ENCODE results near the gene ATP2C1.

ATP2C1 gene

DNA sequence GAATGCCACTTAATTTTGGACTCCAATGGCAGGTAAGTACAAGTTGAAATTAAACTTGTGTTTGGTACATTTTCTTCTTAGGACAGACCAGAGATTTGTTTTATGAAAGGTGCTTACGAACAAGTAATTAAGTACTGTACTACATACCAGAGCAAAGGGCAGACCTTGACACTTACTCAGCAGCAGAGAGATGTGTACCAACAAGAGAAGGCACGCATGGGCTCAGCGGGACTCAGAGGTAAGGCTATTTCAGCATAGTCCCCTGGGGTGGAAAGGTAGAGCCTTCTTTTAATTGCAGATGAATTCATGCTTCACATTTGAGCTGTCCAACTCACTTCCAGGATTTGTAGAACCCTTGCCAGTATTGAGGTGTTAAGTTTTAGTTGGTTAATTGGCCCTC is 81.4 kb downstream of the ATP2C1 start:
- DNase-seq (ENCODE audit: low spot score): no peak

DNA sequence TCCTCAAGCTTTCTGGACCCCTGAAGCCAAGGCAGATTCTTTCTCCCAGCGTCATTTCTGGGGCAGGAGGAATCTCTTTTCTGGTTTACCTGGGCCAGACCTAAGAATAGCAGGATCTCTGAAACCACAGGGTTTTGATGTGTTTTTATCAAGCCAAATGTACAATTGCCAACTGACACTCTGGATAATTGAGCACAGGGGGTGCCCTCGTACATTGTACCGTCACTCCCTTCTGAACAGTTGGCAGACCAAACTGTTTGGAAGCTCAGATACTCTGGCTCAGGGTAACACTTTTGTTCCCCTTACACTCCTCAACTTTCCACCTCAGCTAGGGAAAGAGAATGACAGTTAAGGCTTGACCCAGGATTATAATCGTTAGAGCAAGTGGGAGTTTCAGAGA is 82.8 kb downstream of the ATP2C1 start:
- no peak for DNase-seq (ENCODE audit: low spot score)

DNA sequence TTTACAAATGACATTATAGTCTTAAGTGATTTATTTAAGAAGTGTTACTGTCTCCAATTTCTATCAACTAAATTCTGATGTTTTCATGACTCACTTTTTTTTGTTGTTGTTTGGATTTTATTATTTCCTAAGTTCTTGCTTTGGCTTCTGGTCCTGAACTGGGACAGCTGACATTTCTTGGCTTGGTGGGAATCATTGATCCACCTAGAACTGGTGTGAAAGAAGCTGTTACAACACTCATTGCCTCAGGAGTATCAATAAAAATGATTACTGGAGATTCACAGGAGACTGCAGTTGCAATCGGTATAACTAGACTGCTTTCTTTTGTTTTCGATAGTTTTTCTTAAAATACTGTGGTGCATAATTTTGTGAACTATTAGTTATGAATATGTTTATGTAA is 85.2 kb downstream of the ATP2C1 start:
- DNase-seq (ENCODE audit: low spot score): no peak

DNA sequence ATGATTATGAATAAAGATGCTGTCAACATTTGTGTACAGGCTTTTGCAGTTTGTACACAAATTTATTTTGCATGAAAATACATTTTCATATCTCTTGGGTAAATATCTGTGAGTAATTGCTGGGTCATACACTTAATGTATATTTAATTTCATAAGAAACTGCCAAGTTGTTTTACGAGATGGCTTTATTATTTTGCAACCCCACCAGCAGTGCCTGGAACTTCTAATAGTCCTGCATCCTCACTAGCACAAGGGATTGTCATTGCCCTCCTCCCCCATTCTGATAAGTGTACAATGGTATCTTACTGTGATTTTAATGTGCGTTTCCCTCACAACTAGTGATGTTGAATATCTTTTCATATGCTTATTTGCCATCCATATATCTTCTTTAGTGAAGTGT is 87.6 kb downstream of the ATP2C1 start:
- DNase-seq (ENCODE audit: low spot score): no peak

DNA sequence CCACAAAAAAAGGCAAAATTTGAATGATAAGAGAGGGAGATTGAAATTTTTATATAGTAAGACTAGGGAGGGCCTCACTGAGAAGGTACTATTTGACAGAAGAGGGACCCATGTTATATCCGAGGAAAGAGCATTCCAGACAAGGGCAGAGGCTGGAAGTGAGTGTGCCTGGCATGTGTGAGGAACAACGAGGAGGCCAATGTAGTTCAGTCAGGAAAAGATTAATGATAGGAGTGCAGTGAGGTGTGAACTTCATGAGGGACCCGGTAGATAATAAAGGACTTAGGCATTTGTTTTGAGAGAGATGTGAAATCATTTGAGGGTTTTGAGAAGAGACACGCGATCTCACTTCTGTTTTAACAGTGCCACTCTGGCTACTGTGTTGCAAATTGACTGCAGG is 96.4 kb downstream of the ATP2C1 start:
- DNase-seq (ENCODE audit: low spot score): no peak

DNA sequence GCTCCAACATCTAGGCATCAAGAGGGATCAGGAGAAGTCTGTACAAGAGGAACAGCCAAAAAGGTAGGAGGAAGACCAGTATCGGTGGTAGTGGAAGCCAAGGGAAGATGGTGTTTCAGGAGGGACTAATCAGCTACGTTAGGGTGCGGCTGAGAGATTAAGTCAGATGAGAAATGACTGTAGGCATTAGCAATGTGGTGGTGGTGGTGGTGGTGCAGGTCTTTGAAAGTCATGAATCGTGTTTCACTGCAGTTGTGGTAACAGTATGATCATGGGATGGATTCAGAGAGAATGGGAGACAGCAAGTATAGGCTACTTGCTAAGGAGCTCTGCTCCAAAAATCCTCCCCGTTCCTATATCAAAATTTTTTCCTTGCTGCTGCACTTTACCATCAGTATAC is 97.2 kb downstream of the ATP2C1 start:
- DNase-seq (ENCODE audit: low spot score): no peak

DNA sequence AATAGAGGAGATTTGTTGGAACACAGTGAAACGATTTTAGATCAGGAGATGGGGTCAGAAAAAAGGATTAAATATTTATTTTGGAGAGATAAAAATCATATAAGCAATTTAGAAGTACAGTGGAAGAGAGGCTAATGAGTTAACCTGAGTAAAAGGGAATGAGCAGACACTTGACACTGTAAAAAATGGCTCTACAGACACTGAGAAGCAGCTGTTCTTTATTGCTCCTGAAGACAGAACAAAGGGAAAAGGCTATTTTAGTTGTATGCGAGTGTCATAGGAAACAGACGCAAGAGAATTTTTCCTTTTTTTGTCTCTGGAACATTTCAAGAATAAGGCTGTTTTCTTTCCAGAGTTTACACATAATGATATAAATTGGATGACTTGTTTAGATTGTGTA is 98.5 kb downstream of the ATP2C1 start:
- no peak for DNase-seq (ENCODE audit: low spot score)

DNA sequence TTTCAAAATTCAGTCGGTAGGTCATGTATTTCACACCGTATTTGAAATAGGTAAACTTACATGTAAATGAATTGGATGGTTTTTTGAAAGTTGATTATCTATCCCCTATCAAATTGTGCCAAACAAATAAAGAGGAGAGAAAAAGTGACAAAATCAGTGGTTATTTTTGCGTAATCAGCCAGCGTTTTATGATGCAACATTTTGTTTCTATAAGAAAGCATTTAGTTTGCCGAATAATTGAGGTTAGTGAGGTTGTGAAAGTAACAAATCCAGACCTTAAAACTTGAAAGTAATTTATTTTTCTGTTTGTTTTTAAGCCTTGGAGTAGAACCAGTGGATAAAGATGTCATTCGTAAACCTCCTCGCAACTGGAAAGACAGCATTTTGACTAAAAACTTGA is 103.4 kb downstream of the ATP2C1 start:
- DNase-seq (ENCODE audit: low spot score): no peak

DNA sequence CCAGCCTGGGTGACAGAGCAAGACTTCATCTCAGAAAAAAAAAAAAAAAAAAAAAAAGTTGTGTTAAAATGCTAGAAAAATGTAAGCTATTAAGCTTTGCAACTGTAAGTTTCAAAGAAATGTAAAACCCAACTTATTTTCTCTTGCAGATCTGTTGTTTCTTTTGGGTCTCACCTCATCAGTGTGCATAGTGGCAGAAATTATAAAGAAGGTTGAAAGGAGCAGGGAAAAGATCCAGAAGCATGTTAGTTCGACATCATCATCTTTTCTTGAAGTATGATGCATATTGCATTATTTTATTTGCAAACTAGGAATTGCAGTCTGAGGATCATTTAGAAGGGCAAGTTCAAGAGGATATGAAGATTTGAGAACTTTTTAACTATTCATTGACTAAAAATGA is 107.2 kb downstream of the ATP2C1 start:
- DNase-seq (ENCODE audit: low spot score): no peak

DNA sequence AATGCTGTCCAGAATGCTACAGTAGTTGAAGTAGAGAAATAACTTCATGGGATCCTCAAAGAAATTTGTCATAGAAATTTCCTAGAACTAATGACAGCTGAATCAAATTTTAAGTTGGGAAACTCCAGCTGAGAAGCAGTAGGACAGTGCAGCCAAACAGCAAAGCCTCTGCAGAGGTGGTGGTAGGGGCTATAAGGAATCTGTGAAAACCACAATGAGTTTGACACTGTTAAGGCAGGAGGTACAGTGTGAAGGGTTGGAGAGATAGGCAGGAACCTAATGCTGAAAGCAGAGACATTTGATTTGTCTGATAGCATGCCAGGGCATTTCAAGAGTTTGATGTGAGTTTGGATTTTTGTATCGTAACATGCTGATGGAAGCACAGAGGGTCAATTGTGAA is 110.7 kb downstream of the ATP2C1 start:
- DNase-seq (ENCODE audit: low spot score): no peak

DNA sequence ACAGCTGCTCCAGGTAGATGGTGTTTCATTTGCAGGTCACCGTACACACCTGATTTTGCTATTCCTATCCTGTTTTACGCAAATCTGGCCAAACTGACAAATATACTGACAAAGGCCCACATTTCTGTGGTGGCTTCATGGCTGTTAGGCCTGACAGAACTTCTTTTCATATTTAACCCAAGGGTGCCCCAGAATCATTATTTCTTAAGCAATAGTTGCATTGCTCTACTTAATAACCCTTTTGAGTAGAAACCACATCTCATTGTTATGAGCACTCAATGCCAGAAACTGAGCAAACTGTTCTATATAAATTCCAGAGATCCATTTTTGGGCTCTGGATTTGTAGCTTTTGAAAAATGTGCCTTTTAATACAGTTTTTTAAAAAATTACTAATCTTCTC is 113.4 kb downstream of the ATP2C1 start:
- DNase-seq (ENCODE audit: low spot score): no peak

DNA sequence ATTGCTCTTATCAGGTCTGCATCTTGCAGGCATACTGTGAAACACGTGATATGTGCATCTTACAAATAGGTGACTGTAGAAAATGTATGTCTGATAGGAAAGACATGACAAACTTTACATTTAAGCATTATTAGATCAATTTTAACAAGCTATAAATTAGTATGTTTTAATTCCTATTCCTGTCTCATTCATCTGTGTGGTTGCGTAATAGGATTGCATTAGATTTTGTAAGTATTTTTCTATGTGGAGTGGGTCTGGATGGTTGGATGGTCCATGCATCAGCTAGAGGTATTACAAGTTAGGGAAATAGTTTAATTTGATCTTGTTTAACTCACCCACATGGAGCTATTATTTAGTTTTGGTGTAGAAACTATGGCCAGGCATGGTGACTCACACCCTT is 113.9 kb downstream of the ATP2C1 start:
- DNase-seq (ENCODE audit: low spot score): no peak

DNA sequence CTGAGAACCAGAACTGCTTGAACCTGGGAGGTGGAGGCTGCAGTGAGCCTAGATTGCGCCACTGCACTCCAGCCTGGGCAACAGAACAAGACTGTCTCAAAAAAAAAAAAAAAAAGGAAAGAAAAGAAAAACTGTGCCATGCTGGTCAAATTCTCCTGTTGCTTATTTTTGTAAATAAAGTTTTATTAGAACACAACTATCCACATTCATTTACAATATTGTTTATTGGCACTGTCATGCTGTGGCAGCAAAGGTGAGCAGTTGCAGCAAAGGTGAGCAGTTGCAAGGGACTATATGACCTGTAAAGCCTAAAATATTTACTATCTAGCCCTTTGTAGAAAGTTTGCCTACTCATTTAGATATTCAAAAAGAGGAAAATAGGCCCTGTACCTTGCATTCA is 114.4 kb downstream of the ATP2C1 start:
- DNase-seq (ENCODE audit: low spot score): no peak

DNA sequence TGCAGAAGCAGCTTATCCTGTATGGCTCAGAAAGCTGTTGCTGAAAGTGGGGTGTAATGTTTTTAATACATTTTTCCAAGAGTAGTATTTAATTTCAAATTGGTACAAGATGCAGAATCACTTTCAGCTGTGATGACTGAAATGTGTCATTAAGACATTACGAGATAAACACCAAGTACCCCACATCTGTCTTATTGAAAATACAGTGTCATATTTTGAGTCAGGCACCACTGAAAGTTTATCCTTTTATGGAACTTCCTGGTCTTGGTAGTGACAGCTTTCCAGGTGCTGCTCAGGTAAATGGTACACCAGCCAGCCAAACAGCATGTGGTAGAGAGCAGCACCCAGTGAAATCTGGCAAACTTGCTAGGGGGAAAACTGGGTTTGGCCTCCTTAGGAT is 115.8 kb downstream of the ATP2C1 start:
- DNase-seq (ENCODE audit: low spot score): no peak

DNA sequence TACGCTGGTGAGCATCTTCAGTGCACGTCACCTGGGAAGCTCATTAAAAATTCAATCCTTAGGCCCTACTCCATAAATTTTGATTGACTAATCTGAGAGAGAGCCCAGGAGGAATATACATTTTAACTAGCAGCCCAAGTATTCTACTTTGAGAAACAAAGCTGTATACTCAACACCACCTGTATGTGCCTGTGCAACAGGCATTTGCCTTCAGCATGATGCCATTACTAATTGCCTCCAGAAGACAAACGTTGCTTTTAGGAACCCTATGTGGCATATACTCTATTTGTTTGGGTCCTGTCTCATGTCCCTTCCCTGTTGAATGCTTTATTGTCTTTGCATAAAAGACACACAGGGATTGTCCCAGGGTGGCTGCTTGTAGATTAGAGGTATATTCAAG is 125.1 kb downstream of the ATP2C1 start:
- no peak for DNase-seq (ENCODE audit: low spot score)

DNA sequence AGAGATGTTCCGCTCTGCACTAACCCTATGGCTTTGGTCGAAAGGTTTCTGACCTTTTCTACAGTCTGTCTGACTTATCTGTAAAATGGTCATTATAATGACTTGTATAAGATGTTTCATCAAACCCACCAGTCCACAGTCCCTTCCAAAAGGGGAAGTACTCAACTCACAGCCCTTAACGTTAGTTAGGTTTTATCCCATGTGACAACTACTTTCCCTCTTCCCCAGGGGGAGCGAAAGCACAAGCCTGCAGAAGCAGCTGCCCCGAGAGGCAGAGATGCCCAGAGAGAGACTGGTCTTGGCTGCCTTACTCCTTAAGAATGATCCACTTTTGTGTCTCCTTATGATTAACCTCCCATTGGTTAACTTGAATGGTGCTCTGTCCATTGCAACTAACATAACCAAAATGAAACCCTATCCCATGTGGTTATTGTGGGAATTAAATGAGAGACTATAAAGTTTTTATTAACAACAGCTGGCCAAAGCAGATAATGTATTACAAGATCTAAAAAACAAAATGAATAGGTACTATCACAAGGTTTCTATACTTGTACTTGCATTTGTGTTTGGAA is 126.3 kb downstream of the ATP2C1 start:
- peak; percentile 39 for DNase-seq (ENCODE audit: low spot score)

DNA sequence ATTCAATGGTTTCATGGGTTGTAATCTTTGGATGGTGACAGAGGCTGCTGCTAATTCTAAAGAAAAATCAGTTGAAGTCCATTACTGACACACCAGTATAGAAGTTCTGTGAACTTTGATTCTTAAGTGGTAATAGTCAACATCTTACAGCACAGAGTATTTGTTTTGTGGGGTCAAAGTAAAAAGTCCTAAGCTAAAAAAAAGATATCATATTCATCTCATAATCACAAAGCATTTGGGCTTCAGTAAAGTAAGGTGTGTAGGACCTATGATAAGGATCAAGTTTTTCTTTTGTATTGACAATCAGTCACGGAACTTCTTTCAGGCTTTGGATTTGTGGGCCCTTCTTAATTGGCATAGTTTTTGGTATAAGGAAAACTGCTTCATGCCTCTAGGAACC is 131.7 kb downstream of the ATP2C1 start:
- no peak for DNase-seq (ENCODE audit: low spot score)

DNA sequence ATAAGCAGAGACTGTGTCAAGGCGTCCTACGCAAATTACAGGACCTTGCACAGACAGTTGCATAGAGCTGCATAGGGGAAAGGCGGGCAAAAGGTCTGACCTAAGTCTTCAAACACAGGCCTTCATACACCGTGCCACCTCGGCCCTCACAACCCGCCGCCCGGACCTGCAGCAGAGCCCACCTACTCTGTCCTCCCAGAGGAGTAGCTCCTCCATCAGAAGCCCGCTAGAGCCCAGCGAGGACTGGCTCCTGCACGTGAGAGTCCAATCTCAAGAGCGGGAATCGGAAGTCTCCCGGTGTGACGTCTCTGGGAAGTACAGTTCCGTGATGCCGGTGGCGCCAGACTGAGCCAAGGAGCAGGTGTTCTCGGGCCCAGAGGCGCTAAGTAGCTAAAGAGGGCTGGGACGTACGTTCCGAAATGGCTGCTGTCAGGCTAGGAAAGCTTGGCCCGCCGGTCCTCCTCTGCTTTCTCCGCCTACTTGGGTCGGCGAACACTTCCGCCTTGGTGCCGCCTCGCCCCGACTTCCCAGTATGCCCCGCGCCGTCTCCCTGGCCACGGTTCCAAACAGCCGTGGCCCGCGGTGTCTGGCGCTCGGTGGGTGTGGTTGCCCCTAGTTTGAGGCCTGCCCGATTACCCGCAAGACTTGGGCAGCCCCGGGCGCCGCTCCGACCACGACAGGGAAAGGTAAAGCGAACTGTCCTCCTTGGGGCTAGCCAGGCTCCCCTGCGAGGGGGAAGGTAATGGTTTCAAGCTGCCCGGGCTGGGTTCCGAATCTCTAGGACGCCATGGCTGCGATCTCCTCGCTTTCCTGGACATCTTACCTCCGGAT is 132.7 kb downstream of the ATP2C1 start, which contains the start of the genes ASTE1 and NEK11:
Gene ASTE1, minus strand, starts transcription at position 505 of the 831 bp plus-strand sequence. CDS start 1,519 bp downstream, outside the sequence.
Gene NEK11, plus strand, starts transcription at position 557 of the 831 bp plus-strand sequence. CDS start 2,832 bp downstream, outside the sequence.
- DNase-seq (ENCODE audit: low spot score): peak; percentile 93

DNA sequence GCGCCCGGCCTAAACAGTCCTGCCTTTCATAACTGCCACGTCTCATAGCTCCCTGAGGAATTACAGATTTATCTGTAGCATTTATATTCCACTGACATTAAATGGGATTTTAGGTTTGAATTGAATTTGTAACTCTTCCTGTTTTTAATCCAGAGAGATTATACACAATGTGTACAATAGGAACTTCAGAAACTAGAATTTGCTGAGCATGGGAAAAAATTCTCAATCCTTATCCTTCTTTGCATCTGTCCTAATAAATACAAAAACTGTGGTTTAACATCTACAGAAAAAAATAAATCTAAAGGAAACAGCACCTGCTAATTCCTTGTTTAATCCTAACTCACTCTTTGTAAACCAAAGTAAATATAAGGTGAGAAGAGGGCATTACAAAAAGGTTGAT is 135.0 kb downstream of the ATP2C1 start:
- no peak for DNase-seq (ENCODE audit: low spot score)

DNA sequence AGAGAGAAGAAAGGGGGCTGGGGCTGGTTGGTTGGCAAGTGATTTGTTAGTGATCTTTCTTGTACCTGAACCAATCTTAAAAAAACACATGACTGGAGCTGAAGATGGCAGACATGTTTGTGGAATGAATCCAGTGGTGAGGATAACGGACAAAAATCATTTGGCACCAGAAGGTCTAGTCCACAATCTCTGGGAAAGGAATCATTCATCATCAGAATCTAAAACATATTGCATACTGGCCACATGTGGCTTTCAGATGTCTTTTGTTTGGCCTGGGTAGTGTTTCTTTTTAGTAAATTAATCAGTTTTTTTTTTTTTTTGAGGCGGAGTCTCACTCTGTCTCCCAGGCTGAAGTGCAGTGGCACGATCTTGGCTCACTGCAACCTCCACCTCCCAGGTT is 137.8 kb downstream of the ATP2C1 start:
- DNase-seq (ENCODE audit: low spot score): no peak

DNA sequence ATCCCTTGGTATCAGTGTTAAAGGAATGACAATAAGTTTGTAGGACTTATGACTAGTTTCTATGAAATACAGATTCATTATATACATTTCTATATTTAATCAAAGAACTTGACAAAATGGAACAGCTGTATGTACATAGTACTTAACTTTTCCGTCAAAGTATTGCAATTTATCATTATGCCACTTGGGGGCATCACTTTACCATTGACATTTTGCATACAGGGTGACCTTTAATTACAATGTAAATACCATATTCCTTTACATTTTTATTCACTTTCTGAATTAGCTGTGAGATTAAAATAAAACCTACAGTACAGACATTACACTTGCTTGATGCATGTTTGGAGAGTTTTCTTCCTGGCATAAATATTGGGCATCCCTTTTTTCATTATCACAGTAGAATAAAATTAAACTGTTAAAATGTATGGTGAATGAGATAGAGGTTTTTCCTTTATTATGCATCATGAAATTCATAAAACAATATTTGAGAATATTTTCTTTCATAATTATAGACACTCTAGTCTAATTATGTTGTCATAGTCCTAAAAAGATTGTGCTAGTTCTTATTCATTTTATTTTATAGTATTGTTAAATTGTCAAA is 139.7 kb downstream of the ATP2C1 start:
- DNase-seq (ENCODE audit: low spot score): peak; percentile 15

DNA sequence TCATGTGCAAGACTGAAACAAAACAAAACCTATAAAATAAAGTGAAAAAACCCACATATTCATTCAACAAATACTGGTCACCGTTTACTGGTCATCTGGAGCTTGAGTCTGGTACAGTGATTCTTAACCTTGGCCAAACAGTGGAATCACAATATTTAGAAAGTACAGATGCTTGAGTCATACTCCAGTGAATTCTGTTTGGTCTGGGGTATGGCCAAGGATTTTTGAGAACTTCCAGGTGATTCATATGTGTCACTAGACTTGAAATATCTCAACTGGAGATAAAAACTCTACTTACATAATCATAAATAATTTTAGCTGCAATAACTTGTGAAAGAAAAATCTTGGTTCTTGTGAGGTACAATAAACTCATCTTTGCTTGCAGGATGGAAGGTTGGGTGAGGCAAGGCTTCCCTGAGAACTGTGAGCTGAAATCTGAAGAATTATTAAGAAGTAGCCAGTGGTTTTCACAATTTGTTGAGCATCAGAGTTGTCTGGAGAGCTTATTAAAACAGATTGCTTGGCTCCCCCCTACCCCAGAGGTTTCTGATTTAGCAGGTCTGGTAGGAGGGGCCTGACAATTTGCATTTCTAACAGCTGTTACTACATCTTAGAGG is 142.4 kb downstream of the ATP2C1 start:
- no peak for DNase-seq (ENCODE audit: low spot score)

DNA sequence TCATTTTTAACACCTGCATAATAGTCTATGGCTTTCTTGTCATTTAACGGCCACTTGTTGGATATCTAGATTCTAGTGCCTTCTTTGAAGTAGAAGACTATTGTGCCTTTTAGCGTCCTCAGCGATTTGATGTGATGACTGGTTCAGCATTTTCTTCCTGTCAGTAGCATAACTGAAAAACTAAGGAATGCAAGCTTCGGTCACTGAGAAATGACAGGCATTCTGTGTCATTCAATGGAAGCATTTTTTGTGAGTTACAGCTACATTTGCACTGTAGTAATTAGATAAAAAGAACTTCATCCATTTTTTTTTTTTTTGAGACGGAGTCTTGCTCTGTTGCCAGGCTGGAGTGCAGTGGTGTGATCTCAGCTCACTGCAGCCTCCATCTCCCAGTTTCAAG is 143.1 kb downstream of the ATP2C1 start:
- DNase-seq (ENCODE audit: low spot score): no peak

Data from Ammon's horn (tissue), 1 donor.